Stromal cell of bone marrow (primary cell): ENCODE measurements around the gene TPST2.
"Not testable (repeated sequence)": the region's sequence is repeated elsewhere in the genome, so short reads cannot be mapped to it uniquely, and the experiment has no call there.

Experiments used
- DNase-seq: peaks from one replicate; pipeline ENCODE4 v3.0.0-alpha.2; 2012; ENCODE audit warnings: low read depth

The TPST2 gene

GRCh38 chr22:26589845-26590736 lies at the start of gene TPST2:
TPST2 (minus strand) TSS chr22:26590132; CDS start chr22:26541630, 48,502 bp downstream.
- DNase-seq: peak; percentile 60

- no peak for DNase-seq
Observed at GRCh38 chr22:26636296-26636695, 46.4 kb upstream of the TPST2 start.

- DNase-seq: no peak
Observed at GRCh38 chr22:26635117-26635516, 45.2 kb upstream of the TPST2 start.

GRCh38 chr22:26634189-26634588 lies 44.3 kb upstream of the TPST2 start:
- DNase-seq: no peak

GRCh38 chr22:26632422-26633155 lies 42.7 kb upstream of the TPST2 start:
- no peak for DNase-seq

GRCh38 chr22:26631282-26631681 lies 41.4 kb upstream of the TPST2 start:
- no peak for DNase-seq

- no peak for DNase-seq
Observed at GRCh38 chr22:26629988-26630761, 40.2 kb upstream of the TPST2 start.

- no peak for DNase-seq
Observed at GRCh38 chr22:26624803-26625202, 34.9 kb upstream of the TPST2 start.

- DNase-seq: no peak
Observed at GRCh38 chr22:26623984-26624383, 34.1 kb upstream of the TPST2 start.

GRCh38 chr22:26621663-26622062 lies 31.7 kb upstream of the TPST2 start, which contains the start of gene CRYBA4:
CRYBA4 (plus strand) TSS chr22:26621963; CDS start chr22:26622597, 634 bp downstream.
- DNase-seq: no peak

- no peak for DNase-seq
Observed at GRCh38 chr22:26620197-26620596, 30.3 kb upstream of the TPST2 start.

GRCh38 chr22:26619510-26619909 lies 29.6 kb upstream of the TPST2 start:
- no peak for DNase-seq

GRCh38 chr22:26618455-26618854 lies 28.5 kb upstream of the TPST2 start:
- no peak for DNase-seq

- no peak for DNase-seq
Observed at GRCh38 chr22:26617271-26618199, 27.6 kb upstream of the TPST2 start, which contains the start of gene CRYBB1. CRYBB1 (minus strand) TSS chr22:26618027; CDS start chr22:26616319, 1,708 bp downstream.

GRCh38 chr22:26616650-26617049 lies 26.7 kb upstream of the TPST2 start:
- DNase-seq: no peak

- DNase-seq: no peak
Observed at GRCh38 chr22:26615830-26616435, 26.0 kb upstream of the TPST2 start.

GRCh38 chr22:26615149-26615548 lies 25.2 kb upstream of the TPST2 start:
- DNase-seq: no peak

- no peak for DNase-seq
Observed at GRCh38 chr22:26614322-26614721, 24.4 kb upstream of the TPST2 start.

GRCh38 chr22:26613753-26614152 lies 23.8 kb upstream of the TPST2 start:
- DNase-seq: not testable (repeated sequence)

- no peak for DNase-seq
Observed at GRCh38 chr22:26612652-26613051, 22.7 kb upstream of the TPST2 start.

GRCh38 chr22:26610996-26611395 lies 21.1 kb upstream of the TPST2 start:
- DNase-seq: no peak
